ENCODE data around the gene MYO10.

GRCh38 chr5:16924206-16924605, 11.9 kb downstream of the MYO10 start:
- TF ChIP-seq CTCF (IDR thresholded peaks at IDR 0.05) (no peak), POLR2A (IDR thresholded peaks at IDR 0.05) (no peak), EP300 (IDR thresholded peaks at IDR 0.05) (no peak)
